ENCODE measurements around the gene EFCAB6.

DNA sequence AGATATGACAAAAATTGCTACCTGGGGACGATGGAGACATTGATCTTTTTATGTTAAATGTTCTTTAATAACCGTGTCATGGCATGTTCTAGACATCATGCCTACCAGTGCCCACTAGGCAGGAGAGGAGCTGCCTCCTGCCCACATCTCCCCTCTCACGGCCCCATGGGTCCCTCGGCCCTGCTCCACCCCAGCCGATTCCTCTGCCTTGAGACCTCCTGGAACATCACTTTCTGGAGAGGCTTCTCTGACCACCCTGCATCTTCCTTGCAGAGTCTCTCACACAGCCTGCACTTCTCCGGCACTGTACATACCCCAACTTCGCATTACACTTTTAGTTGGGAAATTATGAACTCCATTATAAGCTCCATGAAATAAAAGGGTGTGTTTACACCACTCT lies 16.8 kb downstream of the EFCAB6 start:
- TF ChIP-seq, protein P1, sequence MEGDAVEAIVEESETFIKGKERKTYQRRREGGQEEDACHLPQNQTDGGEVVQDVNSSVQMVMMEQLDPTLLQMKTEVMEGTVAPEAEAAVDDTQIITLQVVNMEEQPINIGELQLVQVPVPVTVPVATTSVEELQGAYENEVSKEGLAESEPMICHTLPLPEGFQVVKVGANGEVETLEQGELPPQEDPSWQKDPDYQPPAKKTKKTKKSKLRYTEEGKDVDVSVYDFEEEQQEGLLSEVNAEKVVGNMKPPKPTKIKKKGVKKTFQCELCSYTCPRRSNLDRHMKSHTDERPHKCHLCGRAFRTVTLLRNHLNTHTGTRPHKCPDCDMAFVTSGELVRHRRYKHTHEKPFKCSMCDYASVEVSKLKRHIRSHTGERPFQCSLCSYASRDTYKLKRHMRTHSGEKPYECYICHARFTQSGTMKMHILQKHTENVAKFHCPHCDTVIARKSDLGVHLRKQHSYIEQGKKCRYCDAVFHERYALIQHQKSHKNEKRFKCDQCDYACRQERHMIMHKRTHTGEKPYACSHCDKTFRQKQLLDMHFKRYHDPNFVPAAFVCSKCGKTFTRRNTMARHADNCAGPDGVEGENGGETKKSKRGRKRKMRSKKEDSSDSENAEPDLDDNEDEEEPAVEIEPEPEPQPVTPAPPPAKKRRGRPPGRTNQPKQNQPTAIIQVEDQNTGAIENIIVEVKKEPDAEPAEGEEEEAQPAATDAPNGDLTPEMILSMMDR (IDR thresholded peaks at IDR 0.05) = no peak
- TF ChIP-seq EP300 (IDR thresholded peaks at IDR 0.05) (no peak), POLR2A (IDR thresholded peaks at IDR 0.05) (no peak)
